OCI-LY7 (cell line): ENCODE measurements around the gene CD3E.

Experiments
- EZH2phosphoT487 ChIP-seq: fragments of 200-600 bp; sonication (generic); IDR thresholded peaks from 2 replicates; pipeline ENCODE4 v1.6.1; 2018; ENCODE audit warnings: low read depth, borderline replicate concordance, mild to moderate bottlenecking, mixed run types, antibody characterized with exemption, low read length, moderate library complexity, mixed read lengths
- TF ChIP-seq, protein P1 (sequence below): fragments of 200-600 bp; sonication (generic); conservative IDR thresholded peaks from 2 replicates; pipeline ENCODE4 v1.5.1; 2014; ENCODE audit warnings: mild to moderate bottlenecking, antibody characterized with exemption, low read length, moderate library complexity, mixed read lengths

DNA sequence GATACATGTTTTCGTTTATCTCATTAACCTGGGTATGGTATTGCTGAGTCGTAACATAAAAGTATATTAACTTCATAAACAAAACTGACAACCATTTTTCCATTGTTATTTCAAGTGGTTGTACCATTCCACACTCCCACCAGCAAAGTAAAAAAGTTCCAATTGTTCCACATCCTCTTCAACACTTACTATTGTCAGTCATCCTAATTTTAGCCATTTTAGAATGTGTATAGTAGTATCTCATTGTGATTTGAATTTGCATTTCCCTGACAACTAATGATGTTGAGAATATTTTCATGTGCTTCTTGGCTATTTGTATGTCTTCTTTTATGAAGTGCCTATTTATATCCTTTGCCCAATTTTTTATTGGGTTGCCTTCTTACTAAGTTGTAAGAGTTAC lies 10.5 kb upstream of the CD3E start:
- TF ChIP-seq, protein P1, sequence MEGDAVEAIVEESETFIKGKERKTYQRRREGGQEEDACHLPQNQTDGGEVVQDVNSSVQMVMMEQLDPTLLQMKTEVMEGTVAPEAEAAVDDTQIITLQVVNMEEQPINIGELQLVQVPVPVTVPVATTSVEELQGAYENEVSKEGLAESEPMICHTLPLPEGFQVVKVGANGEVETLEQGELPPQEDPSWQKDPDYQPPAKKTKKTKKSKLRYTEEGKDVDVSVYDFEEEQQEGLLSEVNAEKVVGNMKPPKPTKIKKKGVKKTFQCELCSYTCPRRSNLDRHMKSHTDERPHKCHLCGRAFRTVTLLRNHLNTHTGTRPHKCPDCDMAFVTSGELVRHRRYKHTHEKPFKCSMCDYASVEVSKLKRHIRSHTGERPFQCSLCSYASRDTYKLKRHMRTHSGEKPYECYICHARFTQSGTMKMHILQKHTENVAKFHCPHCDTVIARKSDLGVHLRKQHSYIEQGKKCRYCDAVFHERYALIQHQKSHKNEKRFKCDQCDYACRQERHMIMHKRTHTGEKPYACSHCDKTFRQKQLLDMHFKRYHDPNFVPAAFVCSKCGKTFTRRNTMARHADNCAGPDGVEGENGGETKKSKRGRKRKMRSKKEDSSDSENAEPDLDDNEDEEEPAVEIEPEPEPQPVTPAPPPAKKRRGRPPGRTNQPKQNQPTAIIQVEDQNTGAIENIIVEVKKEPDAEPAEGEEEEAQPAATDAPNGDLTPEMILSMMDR: no peak
- TF ChIP-seq EZH2phosphoT487: no peak
